Panc1 (cell line): Measurements from ENCODE around the gene CDK5RAP2. TPM values are rescaled to one million over a fixed set of nuclear protein-coding genes. Genes with fewer than 3 reads are reported as not detected.

Experiments
- ATAC-seq: fragments of 200-7000 bp; cut with Tn5 transposase; 2 replicates; pipeline ENCODE4 v1.9.1; 2020; ENCODE audit warnings: mild to moderate bottlenecking, moderate library complexity
- BruUV-seq: library from RNA; stranded (reverse); fragments of 400-500 nt; replicated peaks from 2 replicates; lab custom pipeline; 2021; lab: Mats Ljungman, UMichigan
- CTCF ChIA-PET: fragments of 300-600 bp; sonication (Branson Sonifier 250); formaldehyde crosslinking; loops from one replicate; lab custom pipeline; 2022; ENCODE audit warnings: antibody characterized with exemption; lab: Charles Lee
- POLR2A ChIA-PET: fragments of 300-600 bp; sonication (Branson Sonifier 250); formaldehyde crosslinking; loops from one replicate; lab custom pipeline; 2022; ENCODE audit warnings: antibody characterized with exemption; lab: Charles Lee
- DNase-seq: peaks from one replicate; pipeline ENCODE4 v3.0.0-alpha.2; 2010; ENCODE audit warnings: low read depth, low spot score
- H3K27ac ChIP-seq: 2 replicates; pipeline ENCODE4 v1.5.1; 2011; ENCODE audit warnings: mild to moderate bottlenecking, low read length, inconsistent platforms
- H3K27me3 ChIP-seq: fragments of 200-500 bp; sonication (Bioruptor generic); 2 replicates; pipeline ENCODE4 v1.6.0; 2014; ENCODE audit warnings: low read length, inconsistent platforms; ENCODE audit not compliant: control insufficient read depth, insufficient read depth
- H3K36me3 ChIP-seq: fragments of 200-500 bp; sonication (Bioruptor generic); 2 replicates; pipeline ENCODE4 v1.5.1; 2014; ENCODE audit warnings: inconsistent platforms, mild to moderate bottlenecking, low read length, moderate library complexity; ENCODE audit not compliant: control insufficient read depth, insufficient read depth
- H3K4me1 ChIP-seq: 2 replicates; pipeline ENCODE4 v1.5.1; 2011; ENCODE audit warnings: inconsistent platforms, mild to moderate bottlenecking, low read length, moderate library complexity; ENCODE audit not compliant: control insufficient read depth, insufficient read depth
- H3K4me3 ChIP-seq, 2 experiments: 2 replicates each; pipeline ENCODE4 v1.5.1; 2011 to 2012; ENCODE audit warnings: low read depth in 2 of 2, low read length in 2 of 2, mild to moderate bottlenecking in 2 of 2, inconsistent platforms in 1 of 2, moderate library complexity in 1 of 2
- H3K9me3 ChIP-seq: fragments of 200-500 bp; sonication (Bioruptor generic); 2 replicates; pipeline ENCODE4 v1.5.1; 2014; ENCODE audit warnings: low read depth, mild to moderate bottlenecking, inconsistent platforms, low read length, moderate library complexity; ENCODE audit not compliant: control insufficient read depth, insufficient read depth
- CTCF ChIP-seq: fragments of 450-650 bp; IDR thresholded peaks from 2 replicates; pipeline ENCODE4 v1.5.1; 2017; ENCODE audit warnings: mild to moderate bottlenecking
- POLR2AphosphoS5 ChIP-seq: IDR thresholded peaks from 2 replicates; pipeline ENCODE4 v1.6.1; 2012; ENCODE audit warnings: mild to moderate bottlenecking, low read depth, low read length, moderate library complexity
- REST ChIP-seq, 2 experiments: IDR thresholded peaks; 2 replicates each; pipeline ENCODE4 v1.6.1; 2011 to 2012; ENCODE audit warnings: low read depth in 2 of 2, control low read depth in 1 of 2, low read length in 1 of 2, mild to moderate bottlenecking in 1 of 2, moderate library complexity in 1 of 2; ENCODE audit not compliant: insufficient read depth in 1 of 2
- SIN3A ChIP-seq: IDR thresholded peaks from 2 replicates; pipeline ENCODE4 v1.6.1; 2012; ENCODE audit warnings: low read depth, mild to moderate bottlenecking, low read length, moderate library complexity, borderline replicate concordance; ENCODE audit not compliant: insufficient read depth
- TCF7L2 ChIP-seq: IDR thresholded peaks from 2 replicates; pipeline ENCODE4 v1.6.1; 2011; ENCODE audit warnings: mild to moderate bottlenecking, low read depth, low read length, inconsistent platforms
- in situ Hi-C: cut with HindIII; loops from 2 replicates; pipeline ENCODE4 v1.10.0; 2016; ENCODE audit warnings: low sequenced_read_pairs, low pct_unique_long_range_greater_than_20kb
- intact Hi-C: fragments of 100-400 bp; cut with micrococcal nuclease; formaldehyde crosslinking; loops from one replicate; pipeline ENCODE4 v1.10.0; 2022; ENCODE audit not compliant: unreplicated experiment
- total RNA-seq: library from RNA; stranded (reverse); gene quantifications from one replicate; pipeline ENCODE4 v1.2.1, GENCODE V29; 2021; ENCODE audit not compliant: unreplicated experiment

CDK5RAP2 gene
- total RNA-seq, 1 experiment from 2014 or later = 47.7 TPM

GRCh38 chr9:120593955-120594277, 13.9 kb upstream of the CDK5RAP2 start:
- CTCF ChIA-PET = no interaction called here
- DNase-seq (no peak), ATAC-seq (no peak)
- Histone ChIP-seq H3K27ac (no peak overlapping the region), H3K36me3 (no peaks in the 10 kb centered on the region), H3K4me3 (no peak overlapping the region), H3K4me1 (no peaks in the 10 kb centered on the region), H3K9me3 (no peaks in the 10 kb centered on the region), H3K27me3 (no peaks in the 10 kb centered on the region)
- BruUV-seq = no TSS peak
- in situ Hi-C loops (no loop called here), intact Hi-C loops (no loop called here)
- TF ChIP-seq CTCF (no peak), TCF7L2 (no peak), SIN3A (no peak), POLR2AphosphoS5 (no peak)
- POLR2A ChIA-PET = no interaction called here

- Histone ChIP-seq H3K4me3 (no peak overlapping the region), H3K4me1 (no peaks in the 10 kb centered on the region), H3K36me3 (no peaks in the 10 kb centered on the region), H3K27ac (no peak overlapping the region), H3K9me3 (no peaks in the 10 kb centered on the region), H3K27me3 (no peaks in the 10 kb centered on the region)
- no TSS peak for BruUV-seq
- ATAC-seq (no peak), DNase-seq (no peak)
- ChIA-PET POLR2A (no interaction called here), CTCF (no interaction called here)
- intact Hi-C loops (no loop called here), in situ Hi-C loops (no loop called here)
- TF ChIP-seq REST (IDR thresholded peaks at IDR 0.05; ENCODE audit: insufficient read depth in 1 of 2, low read depth in 2 of 2, low read length in 1 of 2) (no peak), POLR2AphosphoS5 (no peak)
Observed at GRCh38 chr9:120593250-120593954, 13.4 kb upstream of the CDK5RAP2 start.

GRCh38 chr9:120592210-120592609, 12.2 kb upstream of the CDK5RAP2 start:
- ChIA-PET CTCF (no interaction called here), POLR2A (no interaction called here)
- Histone ChIP-seq H3K4me3 (no peak overlapping the region), H3K4me1 (no peaks in the 10 kb centered on the region), H3K9me3 (no peaks in the 10 kb centered on the region), H3K27ac (no peak overlapping the region), H3K27me3 (no peaks in the 10 kb centered on the region), H3K36me3 (no peaks in the 10 kb centered on the region)
- intact Hi-C loops = no loop called here
- ATAC-seq (no peak), DNase-seq (no peak)
- in situ Hi-C loops = no loop called here
- TF ChIP-seq REST (IDR thresholded peaks at IDR 0.05; ENCODE audit: insufficient read depth in 1 of 2, low read depth in 2 of 2, low read length in 1 of 2) (no peak), CTCF (no peak)
- no TSS peak for BruUV-seq
